ENCODE data around the gene KDM2A.

- no peak for TF ChIP-seq GATA2 (IDR thresholded peaks at IDR 0.05; ENCODE audit: low read depth, low read length)
- TF ChIP-seq GATA3 (IDR thresholded peaks at IDR 0.05; ENCODE audit: low read depth, low read length), result no peak
Observed at GRCh38 chr11:67202028-67202427, 83.0 kb downstream of the KDM2A start.
